ENCODE results near the gene HERC4. TPM values are rescaled to one million over a fixed set of nuclear protein-coding genes. Genes with fewer than 3 reads are reported as not detected.

Gene HERC4
- total RNA-seq, 1 experiment from 2014 or later = 57.4 TPM

DNA sequence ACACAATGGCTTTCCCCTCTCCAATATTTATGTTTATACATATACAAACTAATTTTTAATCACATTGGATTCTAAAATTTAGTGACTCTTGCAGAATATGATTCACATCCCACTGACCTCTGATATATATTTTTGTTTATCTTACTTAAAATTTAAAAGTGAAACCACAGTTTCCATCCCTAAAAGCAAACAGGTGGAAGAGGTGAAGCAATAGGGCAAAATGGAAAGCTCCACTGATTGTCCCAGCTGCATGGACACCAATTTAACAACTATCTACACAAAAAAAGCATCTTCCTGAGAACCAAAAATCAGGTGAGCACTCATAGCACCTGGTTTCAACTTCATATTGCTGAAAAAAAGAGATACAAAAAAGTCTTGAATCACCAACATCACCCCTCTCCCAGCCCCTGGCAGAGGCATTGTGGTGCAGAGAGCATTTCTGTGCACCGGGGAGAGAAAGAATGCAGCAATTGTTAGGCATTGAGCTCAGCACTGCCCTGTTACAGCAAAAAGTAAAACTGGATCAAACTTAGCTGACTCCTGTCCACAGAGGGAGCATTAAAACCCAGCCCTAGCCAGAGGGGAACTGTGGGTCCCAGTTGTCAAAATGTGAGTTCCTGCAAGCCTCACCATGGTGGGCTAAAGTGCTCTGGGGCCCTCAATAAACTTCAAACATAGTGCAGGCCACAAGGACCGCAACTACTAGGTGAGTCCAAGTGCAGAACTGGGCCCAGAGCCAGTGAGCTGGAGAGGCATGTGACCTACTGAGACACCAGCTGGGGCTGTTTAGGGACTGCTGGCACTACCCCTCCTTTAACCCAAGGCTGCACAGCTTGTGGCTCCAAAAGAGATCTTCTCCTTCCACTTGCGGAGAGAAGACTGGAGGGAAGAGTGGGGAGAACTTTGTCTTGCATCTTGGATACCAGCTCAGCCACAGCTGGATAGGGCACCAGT lies 98.5 kb downstream of the HERC4 start:
- BruUV-seq (replicated peaks) = no TSS peak
- Histone ChIP-seq H3K4me1 (ENCODE audit: insufficient read depth, low read length) (peaks cover 24% of the 10 kb centered on the region), H3K36me3 (ENCODE audit: low read depth, low read length) (peaks cover 66% of the 10 kb centered on the region), H3F3A (ENCODE audit: low read length, unreplicated experiment) (no peaks in the 10 kb centered on the region), H3K9me3 (ENCODE audit: low read length) (peaks cover 3% of the 10 kb centered on the region), H3K27ac (ENCODE audit: low read length) (no peak overlapping the region), H4K20me1 (ENCODE audit: low read length) (no peaks in the 10 kb centered on the region), H2AFZ (ENCODE audit: low read length) (no peak overlapping the region), H3K27me3 (ENCODE audit: low read length) (no peaks in the 10 kb centered on the region), H3K9me2 (replicated peaks; ENCODE audit: low read length) (no peaks in the 10 kb centered on the region), H3K9ac (ENCODE audit: low read length) (no peak overlapping the region), H3K79me2 (ENCODE audit: low read length) (no peaks in the 10 kb centered on the region), H3K4me2 (ENCODE audit: low read length) (no peak overlapping the region), H3K4me3 (ENCODE audit: low read length) (no peak overlapping the region)
- POLR2A ChIA-PET (ENCODE audit: unreplicated experiment) = interaction anchor here (0.6 kb wide), 1 partner anchor 108 kb away, joined by 3 read pairs; no protein-coding TSS in a partner anchor
- TF ChIP-seq, protein P1, sequence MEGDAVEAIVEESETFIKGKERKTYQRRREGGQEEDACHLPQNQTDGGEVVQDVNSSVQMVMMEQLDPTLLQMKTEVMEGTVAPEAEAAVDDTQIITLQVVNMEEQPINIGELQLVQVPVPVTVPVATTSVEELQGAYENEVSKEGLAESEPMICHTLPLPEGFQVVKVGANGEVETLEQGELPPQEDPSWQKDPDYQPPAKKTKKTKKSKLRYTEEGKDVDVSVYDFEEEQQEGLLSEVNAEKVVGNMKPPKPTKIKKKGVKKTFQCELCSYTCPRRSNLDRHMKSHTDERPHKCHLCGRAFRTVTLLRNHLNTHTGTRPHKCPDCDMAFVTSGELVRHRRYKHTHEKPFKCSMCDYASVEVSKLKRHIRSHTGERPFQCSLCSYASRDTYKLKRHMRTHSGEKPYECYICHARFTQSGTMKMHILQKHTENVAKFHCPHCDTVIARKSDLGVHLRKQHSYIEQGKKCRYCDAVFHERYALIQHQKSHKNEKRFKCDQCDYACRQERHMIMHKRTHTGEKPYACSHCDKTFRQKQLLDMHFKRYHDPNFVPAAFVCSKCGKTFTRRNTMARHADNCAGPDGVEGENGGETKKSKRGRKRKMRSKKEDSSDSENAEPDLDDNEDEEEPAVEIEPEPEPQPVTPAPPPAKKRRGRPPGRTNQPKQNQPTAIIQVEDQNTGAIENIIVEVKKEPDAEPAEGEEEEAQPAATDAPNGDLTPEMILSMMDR (conservative IDR thresholded peaks at IDR 0.05; ENCODE audit: low read depth, low read length) = no peak
- no peak for TF ChIP-seq EZH2phosphoT487 (IDR thresholded peaks at IDR 0.05; ENCODE audit: borderline replicate concordance, low read length)
- no peak for TF ChIP-seq EZH2 (IDR thresholded peaks at IDR 0.05; ENCODE audit: low read length, unreplicated experiment)
- peak; percentile 49 for ATAC-seq
- peak; percentile 21 for DNase-seq
- intact Hi-C loops (cut with micrococcal nuclease) = no loop called here
- CTCF ChIA-PET = interaction anchor here (0.6 kb wide), 1 partner anchor 43 kb away, joined by 3 read pairs; no protein-coding TSS in a partner anchor

DNA sequence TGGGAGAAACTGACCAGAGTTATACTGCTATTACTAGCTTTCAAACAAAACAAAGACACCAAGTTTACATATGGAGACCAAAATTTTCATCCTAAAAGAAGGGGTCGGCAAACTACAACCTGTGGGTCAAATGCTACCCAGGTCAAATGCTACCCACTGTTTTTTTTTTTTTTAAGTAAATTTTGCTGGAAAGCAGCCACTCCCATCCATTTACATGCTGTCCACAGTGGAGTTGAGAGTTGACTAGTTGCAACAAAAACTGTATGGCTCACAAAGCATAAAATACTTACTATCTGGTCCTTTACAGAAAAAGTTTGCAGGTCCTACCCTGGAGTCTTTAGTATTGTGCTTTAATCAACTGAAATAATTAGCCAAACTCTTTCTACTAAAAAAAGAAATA lies 99.2 kb downstream of the HERC4 start:
- H3K27me3 ChIP-seq (ENCODE audit: low read length) = no peaks in the 10 kb centered on the region
- no peaks in the 10 kb centered on the region for H4K20me1 ChIP-seq (ENCODE audit: low read length)
- no peak for ATAC-seq
- no TSS peak for BruUV-seq (replicated peaks)
- TF ChIP-seq EZH2phosphoT487 (IDR thresholded peaks at IDR 0.05; ENCODE audit: borderline replicate concordance, low read length) (no peak), EZH2 (IDR thresholded peaks at IDR 0.05; ENCODE audit: low read length, unreplicated experiment) (no peak)
- TF ChIP-seq, protein P1 (conservative IDR thresholded peaks at IDR 0.05; ENCODE audit: low read depth, low read length) = no peak
- H3K36me3 ChIP-seq (ENCODE audit: low read depth, low read length) = peaks cover 66% of the 10 kb centered on the region
- peaks cover 6% of the 10 kb centered on the region for H3K9me3 ChIP-seq (ENCODE audit: low read length)
- CTCF ChIA-PET = no interaction called here
- no peaks in the 10 kb centered on the region for H3F3A ChIP-seq (ENCODE audit: low read length, unreplicated experiment)
- no peak overlapping the region for H3K9ac ChIP-seq (ENCODE audit: low read length)
- H3K9me2 ChIP-seq (replicated peaks; ENCODE audit: low read length) = no peaks in the 10 kb centered on the region
- POLR2A ChIA-PET (ENCODE audit: unreplicated experiment) = no interaction called here
- H3K27ac ChIP-seq (ENCODE audit: low read length) = no peak overlapping the region
- no peaks in the 10 kb centered on the region for H3K79me2 ChIP-seq (ENCODE audit: low read length)
- H3K4me3 ChIP-seq (ENCODE audit: low read length) = no peak overlapping the region
- no peak overlapping the region for H2AFZ ChIP-seq (ENCODE audit: low read length)
- intact Hi-C loops (cut with micrococcal nuclease) = no loop called here
- no peak for DNase-seq
- peaks cover 22% of the 10 kb centered on the region for H3K4me1 ChIP-seq (ENCODE audit: insufficient read depth, low read length)
- H3K4me2 ChIP-seq (ENCODE audit: low read length) = no peak overlapping the region

DNA sequence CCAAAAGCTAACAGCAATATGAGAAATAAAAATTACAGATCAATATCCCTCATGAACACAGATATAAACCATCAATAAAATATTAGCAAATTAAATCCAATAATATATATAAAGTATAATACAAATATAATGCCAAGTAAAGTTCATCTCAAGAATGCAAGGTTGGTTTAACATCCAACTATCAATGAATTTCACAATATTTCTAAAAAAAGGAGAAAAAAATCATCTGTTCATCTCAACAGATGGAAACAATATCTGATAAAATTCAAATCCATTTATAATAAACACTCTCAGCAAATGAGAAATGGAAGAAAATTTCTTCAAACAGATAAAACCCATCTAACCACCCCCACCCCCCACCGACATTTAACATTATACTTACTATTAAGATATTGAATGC lies 103.8 kb downstream of the HERC4 start:
- intact Hi-C loops (cut with micrococcal nuclease) = no loop called here
- no peaks in the 10 kb centered on the region for H3K79me2 ChIP-seq (ENCODE audit: low read length)
- H3K4me2 ChIP-seq (ENCODE audit: low read length) = no peak overlapping the region
- CTCF ChIA-PET = no interaction called here
- POLR2A ChIA-PET (ENCODE audit: unreplicated experiment) = no interaction called here
- H3K9me3 ChIP-seq (ENCODE audit: low read length) = peaks cover 6% of the 10 kb centered on the region
- no peak overlapping the region for H3K9ac ChIP-seq (ENCODE audit: low read length)
- DNase-seq (no peak), ATAC-seq (no peak)
- H3F3A ChIP-seq (ENCODE audit: low read length, unreplicated experiment) = no peaks in the 10 kb centered on the region
- H3K4me3 ChIP-seq (ENCODE audit: low read length) = peak overlapping the region; percentile 1; the same call in 1 of the 2 replicates
- H3K27me3 ChIP-seq (ENCODE audit: low read length) = no peaks in the 10 kb centered on the region
- no peaks in the 10 kb centered on the region for H4K20me1 ChIP-seq (ENCODE audit: low read length)
- no TSS peak for BruUV-seq (replicated peaks)
- H2AFZ ChIP-seq (ENCODE audit: low read length) = no peak overlapping the region
- H3K9me2 ChIP-seq (replicated peaks; ENCODE audit: low read length) = no peaks in the 10 kb centered on the region
- H3K27ac ChIP-seq (ENCODE audit: low read length) = no peak overlapping the region
- peaks cover 3% of the 10 kb centered on the region for H3K4me1 ChIP-seq (ENCODE audit: insufficient read depth, low read length)
- H3K36me3 ChIP-seq (ENCODE audit: low read depth, low read length) = peaks cover 63% of the 10 kb centered on the region
- TF ChIP-seq, protein P1 (conservative IDR thresholded peaks at IDR 0.05; ENCODE audit: low read depth, low read length) = no peak
- TF ChIP-seq EZH2phosphoT487 (IDR thresholded peaks at IDR 0.05; ENCODE audit: borderline replicate concordance, low read length) = no peak
- no peak for TF ChIP-seq EZH2 (IDR thresholded peaks at IDR 0.05; ENCODE audit: low read length, unreplicated experiment)

Measured in PC-3 (cell line).